ENCODE measurements around the gene ABHD5. TPM values are rescaled to one million over a fixed set of nuclear protein-coding genes. Genes with fewer than 3 reads are reported as not detected.

ABHD5 gene
- total and polyA plus RNA-seq, 2 of the 13 experiments (the other 11 are each of a cell fraction or from before 2014, with no cell fraction given) = 4.5 to 13.3 TPM

DNA sequence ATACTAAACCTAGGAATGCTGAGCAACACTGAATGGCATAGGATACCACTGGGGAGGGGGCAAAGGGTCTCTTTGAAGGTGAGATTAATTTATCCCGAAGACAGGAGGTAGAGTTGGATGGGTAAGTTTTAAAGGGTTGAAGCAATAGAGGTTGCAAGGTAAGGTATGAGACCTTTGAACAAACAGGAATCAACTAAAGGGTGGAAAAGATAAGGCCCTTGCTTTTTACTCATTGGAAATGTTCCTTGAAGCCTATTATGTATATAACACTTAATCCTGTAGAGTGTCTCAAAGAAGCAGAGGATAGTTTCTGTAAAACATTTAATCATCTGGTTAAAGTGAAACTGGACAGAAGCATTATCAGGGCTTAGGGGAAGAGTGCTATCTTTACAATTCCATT is 5.7 kb downstream of the ABHD5 start:
- WGBS (ENCODE audit: low lambda C conversion rate) = 56% methylated on average over 1 of the region's 1 CpG
- H3K36me3 ChIP-seq (replicated peaks in 1 of 2; ENCODE audit: control insufficient read depth in 1 of 2, insufficient read depth in 2 of 2, low read length in 2 of 2) = peaks cover 0 to 3% of the 10 kb centered on the region in 2 experiments; a peak in 1 of 5 replicates
- FAIRE-seq = no peak
- H3K4me2 ChIP-seq (ENCODE audit: low read depth, low read length) = no peak overlapping the region
- H3K4me1 ChIP-seq (ENCODE audit: insufficient read depth, low read length) = peaks cover 60% of the 10 kb centered on the region
- no peak overlapping the region for H3K9ac ChIP-seq (ENCODE audit: insufficient read depth, low read depth, low read length)
- no peak overlapping the region for H3K27ac ChIP-seq (ENCODE audit: extremely low read length, insufficient read depth, low read length)
- in situ Hi-C loops (cut with HindIII; ENCODE audit: extremely low pct_ligation_motif_present, low pct_unique_long_range_greater_than_20kb) (no loop called here), intact Hi-C loops (cut with micrococcal nuclease; ENCODE audit: unreplicated experiment) (no loop called here)
- no peak for ATAC-seq
- POLR2A ChIA-PET = no interaction called here
- TF ChIP-seq ZNF10 (CRISPR knock-in tag; IDR thresholded peaks at IDR 0.05; ENCODE audit: borderline replicate concordance, low read depth) (no peak), CCDC6 (CRISPR knock-in tag; IDR thresholded peaks at IDR 0.05) (no peak), MYC (CRISPR knock-in tag; IDR thresholded peaks at IDR 0.05; ENCODE audit: borderline replicate concordance) (no peak), POLR2G (IDR thresholded peaks at IDR 0.05; ENCODE audit: low read depth, low read length) (no peak), JDP2 (CRISPR knock-in tag; IDR thresholded peaks at IDR 0.05; ENCODE audit: borderline replicate concordance) (no peak), ZBTB3 (CRISPR knock-in tag; IDR thresholded peaks at IDR 0.05; ENCODE audit: borderline replicate concordance, low read depth) (no peak), ZNF841 (CRISPR knock-in tag; IDR thresholded peaks at IDR 0.05; ENCODE audit: borderline replicate concordance) (no peak)
- TF ChIP-seq, protein P1, sequence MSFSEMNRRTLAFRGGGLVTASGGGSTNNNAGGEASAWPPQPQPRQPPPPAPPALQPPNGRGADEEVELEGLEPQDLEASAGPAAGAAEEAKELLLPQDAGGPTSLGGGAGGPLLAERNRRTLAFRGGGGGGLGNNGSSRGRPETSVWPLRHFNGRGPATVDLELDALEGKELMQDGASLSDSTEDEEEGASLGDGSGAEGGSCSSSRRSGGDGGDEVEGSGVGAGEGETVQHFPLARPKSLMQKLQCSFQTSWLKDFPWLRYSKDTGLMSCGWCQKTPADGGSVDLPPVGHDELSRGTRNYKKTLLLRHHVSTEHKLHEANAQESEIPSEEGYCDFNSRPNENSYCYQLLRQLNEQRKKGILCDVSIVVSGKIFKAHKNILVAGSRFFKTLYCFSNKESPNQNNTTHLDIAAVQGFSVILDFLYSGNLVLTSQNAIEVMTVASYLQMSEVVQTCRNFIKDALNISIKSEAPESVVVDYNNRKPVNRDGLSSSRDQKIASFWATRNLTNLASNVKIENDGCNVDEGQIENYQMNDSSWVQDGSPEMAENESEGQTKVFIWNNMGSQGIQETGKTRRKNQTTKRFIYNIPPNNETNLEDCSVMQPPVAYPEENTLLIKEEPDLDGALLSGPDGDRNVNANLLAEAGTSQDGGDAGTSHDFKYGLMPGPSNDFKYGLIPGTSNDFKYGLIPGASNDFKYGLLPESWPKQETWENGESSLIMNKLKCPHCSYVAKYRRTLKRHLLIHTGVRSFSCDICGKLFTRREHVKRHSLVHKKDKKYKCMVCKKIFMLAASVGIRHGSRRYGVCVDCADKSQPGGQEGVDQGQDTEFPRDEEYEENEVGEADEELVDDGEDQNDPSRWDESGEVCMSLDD (CRISPR knock-in tag; IDR thresholded peaks at IDR 0.05; ENCODE audit: borderline replicate concordance) = no peak
- TF ChIP-seq, protein P2, sequence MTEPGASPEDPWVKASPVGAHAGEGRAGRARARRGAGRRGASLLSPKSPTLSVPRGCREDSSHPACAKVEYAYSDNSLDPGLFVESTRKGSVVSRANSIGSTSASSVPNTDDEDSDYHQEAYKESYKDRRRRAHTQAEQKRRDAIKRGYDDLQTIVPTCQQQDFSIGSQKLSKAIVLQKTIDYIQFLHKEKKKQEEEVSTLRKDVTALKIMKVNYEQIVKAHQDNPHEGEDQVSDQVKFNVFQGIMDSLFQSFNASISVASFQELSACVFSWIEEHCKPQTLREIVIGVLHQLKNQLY (CRISPR knock-in tag; IDR thresholded peaks at IDR 0.05) = no peak
- TF ChIP-seq, protein P3, sequence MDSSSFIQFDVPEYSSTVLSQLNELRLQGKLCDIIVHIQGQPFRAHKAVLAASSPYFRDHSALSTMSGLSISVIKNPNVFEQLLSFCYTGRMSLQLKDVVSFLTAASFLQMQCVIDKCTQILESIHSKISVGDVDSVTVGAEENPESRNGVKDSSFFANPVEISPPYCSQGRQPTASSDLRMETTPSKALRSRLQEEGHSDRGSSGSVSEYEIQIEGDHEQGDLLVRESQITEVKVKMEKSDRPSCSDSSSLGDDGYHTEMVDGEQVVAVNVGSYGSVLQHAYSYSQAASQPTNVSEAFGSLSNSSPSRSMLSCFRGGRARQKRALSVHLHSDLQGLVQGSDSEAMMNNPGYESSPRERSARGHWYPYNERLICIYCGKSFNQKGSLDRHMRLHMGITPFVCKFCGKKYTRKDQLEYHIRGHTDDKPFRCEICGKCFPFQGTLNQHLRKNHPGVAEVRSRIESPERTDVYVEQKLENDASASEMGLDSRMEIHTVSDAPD (CRISPR knock-in tag; IDR thresholded peaks at IDR 0.05) = no peak
- TF ChIP-seq, protein P4, sequence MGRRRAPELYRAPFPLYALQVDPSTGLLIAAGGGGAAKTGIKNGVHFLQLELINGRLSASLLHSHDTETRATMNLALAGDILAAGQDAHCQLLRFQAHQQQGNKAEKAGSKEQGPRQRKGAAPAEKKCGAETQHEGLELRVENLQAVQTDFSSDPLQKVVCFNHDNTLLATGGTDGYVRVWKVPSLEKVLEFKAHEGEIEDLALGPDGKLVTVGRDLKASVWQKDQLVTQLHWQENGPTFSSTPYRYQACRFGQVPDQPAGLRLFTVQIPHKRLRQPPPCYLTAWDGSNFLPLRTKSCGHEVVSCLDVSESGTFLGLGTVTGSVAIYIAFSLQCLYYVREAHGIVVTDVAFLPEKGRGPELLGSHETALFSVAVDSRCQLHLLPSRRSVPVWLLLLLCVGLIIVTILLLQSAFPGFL (CRISPR knock-in tag; IDR thresholded peaks at IDR 0.05) = no peak
- CTCF ChIA-PET (ENCODE audit: low intra/inter-chr PET ratio, low total read pairs) = no interaction called here
- no peak overlapping the region for H3K4me3 ChIP-seq (replicated peaks in 1 of 3; ENCODE audit: insufficient read depth in 1 of 3, low read depth in 2 of 3, low read length in 3 of 3)
- no peak for DNase-seq (ENCODE audit: low spot score)
- no peaks in the 10 kb centered on the region; the same call in 1 of the 2 replicates for H4K20me1 ChIP-seq (ENCODE audit: insufficient read depth, low read length)
- BruUV-seq (replicated peaks) = no TSS peak
- no peaks in the 10 kb centered on the region for H3K27me3 ChIP-seq (ENCODE audit: control insufficient read depth in 1 of 2, insufficient read depth in 2 of 2, low read length in 2 of 2)
- H3K79me2 ChIP-seq (ENCODE audit: insufficient read depth, low read length) = peaks cover 12% of the 10 kb centered on the region
- H2AFZ ChIP-seq (ENCODE audit: low read length) = no peak overlapping the region
- H3K9me3 ChIP-seq (ENCODE audit: low read length) = no peaks in the 10 kb centered on the region

Data from HepG2 (cell line).